HepG2 (cell line): ENCODE data around the gene PPP2R5E. TPM values are rescaled to one million over a fixed set of nuclear protein-coding genes. Genes with fewer than 3 reads are reported as not detected.

Experiments
- ATAC-seq: fragments of 200-7000 bp; cut with Tn5 transposase; 3 replicates; pipeline ENCODE4 v1.9.1; 2020; ENCODE audit warnings: mild to moderate bottlenecking, moderate library complexity
- BruUV-seq: library from RNA; stranded (reverse); fragments of 400-500 nt; replicated peaks from 2 replicates; lab custom pipeline; 2021; lab: Mats Ljungman, UMichigan
- CTCF ChIA-PET: fragments of 300-600 bp; formaldehyde crosslinking; extraction: SDS; loops from one replicate; lab custom pipeline; 2021; ENCODE audit warnings: low total read pairs, inconsistent platforms, low intra/inter-chr PET ratio; lab: Yijun Ruan, JAX
- POLR2A ChIA-PET: fragments of 350-600 bp; sonication (Branson Sonifier 250); formaldehyde crosslinking; loops from one replicate; lab custom pipeline; 2020; ENCODE audit warnings: antibody characterized with exemption, inconsistent platforms; lab: Yijun Ruan, JAX
- DNase-seq: peaks from one replicate; pipeline ENCODE4 v3.0.0-alpha.2; 2015; ENCODE audit warnings: low spot score
- FAIRE-seq: peaks from 3 replicates; lab custom pipeline; 2011; peaks lifted over from hg19 to GRCh38; lab: Jason Lieb, UNC
- H2AFZ ChIP-seq: one replicate; pipeline ENCODE4 v1.6.1; 2011; ENCODE audit warnings: low read length, inconsistent platforms
- H3K27ac ChIP-seq: fragments of 300-600 bp; 3 replicates; pipeline ENCODE4 v1.8.0; 2011; ENCODE audit warnings: mixed run types, mild to moderate bottlenecking, mixed read lengths, low read length, inconsistent platforms; ENCODE audit not compliant: insufficient read depth; ENCODE audit errors: extremely low read length
- H3K27me3 ChIP-seq, 2 experiments: fragments of 200-600 bp in 1 of 2; 2 replicates in 1 of 2; 3 replicates in 1 of 2; pipeline versions ENCODE4 v1.6.0 to v1.8.0; 2011; ENCODE audit warnings: low read length in 2 of 2, mild to moderate bottlenecking in 2 of 2, moderate library complexity in 2 of 2, inconsistent platforms in 1 of 2; ENCODE audit not compliant: insufficient read depth in 2 of 2, control insufficient read depth in 1 of 2
- H3K36me3 ChIP-seq, 2 experiments: fragments of 200-600 bp in 1 of 2; replicated peaks in 1 of 2; 2 replicates in 1 of 2; 3 replicates in 1 of 2; pipeline versions ENCODE4 v1.5.1 to v1.8.0; 2011; ENCODE audit warnings: low read length in 2 of 2, inconsistent platforms in 1 of 2; ENCODE audit not compliant: insufficient read depth in 2 of 2, control insufficient read depth in 1 of 2
- H3K4me1 ChIP-seq: 2 replicates; pipeline ENCODE4 v1.5.1; 2012; ENCODE audit warnings: low read length, inconsistent platforms; ENCODE audit not compliant: insufficient read depth
- H3K4me2 ChIP-seq: 2 replicates; pipeline ENCODE4 v1.6.0; 2011; ENCODE audit warnings: low read depth, low read length, inconsistent platforms
- H3K4me3 ChIP-seq, 3 experiments: fragments of 200-600 bp in 1 of 3; sonication (generic), shearing (Covaris generic) in 1 of 3; replicated peaks in 1 of 3; 2 replicates each; pipeline ENCODE4 v1.5.1; 2011 to 2016; ENCODE audit warnings: low read length in 3 of 3, inconsistent platforms in 2 of 3, low read depth in 2 of 3, mild to moderate bottlenecking in 2 of 3, control low read depth in 1 of 3, mixed read lengths in 1 of 3; ENCODE audit not compliant: insufficient read depth in 1 of 3
- H3K79me2 ChIP-seq: one replicate; pipeline ENCODE4 v1.6.1; 2011; ENCODE audit warnings: low read length, inconsistent platforms; ENCODE audit not compliant: insufficient read depth
- H3K9ac ChIP-seq: 2 replicates; pipeline ENCODE4 v1.6.0; 2011; ENCODE audit warnings: mild to moderate bottlenecking, low read depth, low read length, inconsistent platforms; ENCODE audit not compliant: insufficient read depth
- H3K9me3 ChIP-seq: 2 replicates; pipeline ENCODE4 v1.5.1; 2012; ENCODE audit warnings: mild to moderate bottlenecking, low read length
- H4K20me1 ChIP-seq: 2 replicates; pipeline ENCODE4 v1.6.0; 2011; ENCODE audit warnings: inconsistent platforms, mild to moderate bottlenecking, low read length, moderate library complexity; ENCODE audit not compliant: insufficient read depth
- CBX5 ChIP-seq: sonication (generic); formaldehyde crosslinking; IDR thresholded peaks from 2 replicates; pipeline ENCODE4 v1.4.0; 2020; ENCODE audit warnings: missing genetic modification reagents, borderline replicate concordance
- EED ChIP-seq: sonication (generic); formaldehyde crosslinking; IDR thresholded peaks from 2 replicates; pipeline ENCODE4 v1.5.0; 2020; ENCODE audit warnings: mild to moderate bottlenecking, missing genetic modification reagents
- ERF ChIP-seq: IDR thresholded peaks from 2 replicates; pipeline ENCODE4 v1.6.1; 2018; ENCODE audit warnings: missing biosample characterization, missing genetic modification reagents
- KLF6 ChIP-seq: IDR thresholded peaks from 2 replicates; pipeline ENCODE4 v1.8.0; 2016; ENCODE audit warnings: missing biosample characterization, missing genetic modification reagents
- NR2C2 ChIP-seq: sonication (generic); formaldehyde crosslinking; IDR thresholded peaks from 2 replicates; pipeline ENCODE4 v1.4.0; 2020; ENCODE audit warnings: missing genetic modification reagents, mild to moderate bottlenecking, moderate library complexity, borderline replicate concordance
- SAP130 ChIP-seq: IDR thresholded peaks from 2 replicates; pipeline ENCODE4 v1.6.1; 2016; ENCODE audit warnings: low read depth
- SIX1 ChIP-seq: sonication (generic); formaldehyde crosslinking; IDR thresholded peaks from 2 replicates; pipeline ENCODE4 v1.4.0; 2020; ENCODE audit warnings: missing genetic modification reagents, borderline replicate concordance
- SIX4 ChIP-seq: sonication (generic); formaldehyde crosslinking; IDR thresholded peaks from 2 replicates; pipeline ENCODE4 v1.4.0; 2020; ENCODE audit warnings: missing genetic modification reagents
- SSRP1 ChIP-seq: IDR thresholded peaks from 2 replicates; pipeline ENCODE4 v1.6.1; 2016; ENCODE audit warnings: control low read depth
- TBL1XR1 ChIP-seq: fragments of 150-350 bp; IDR thresholded peaks from 2 replicates; pipeline ENCODE4 v1.6.1; 2014; ENCODE audit warnings: borderline replicate concordance, low read length; ENCODE audit not compliant: partially characterized antibody
- TEAD3 ChIP-seq: optimal IDR thresholded peaks from 2 replicates; pipeline ENCODE3; 2016; ENCODE audit warnings: borderline replicate concordance
- ZNF891 ChIP-seq: sonication (generic); formaldehyde crosslinking; IDR thresholded peaks from 2 replicates; pipeline ENCODE4 v1.5.0; 2020; ENCODE audit warnings: mild to moderate bottlenecking, missing genetic modification reagents
- WGBS: methylation state at CpG from one replicate; pipeline ENCODE4 v1.1.6; 2017; ENCODE audit warnings: low lambda C conversion rate; 5-methylcytosine and 5-hydroxymethylcytosine counted together
- in situ Hi-C: cut with HindIII; loops from 2 replicates; pipeline ENCODE4 v1.10.0; 2017; ENCODE audit warnings: low pct_unique_long_range_greater_than_20kb; ENCODE audit not compliant: extremely low pct_ligation_motif_present
- intact Hi-C: fragments of 100-400 bp; cut with micrococcal nuclease; formaldehyde crosslinking; loops from one replicate; pipeline ENCODE4 v1.10.0; 2022; ENCODE audit not compliant: unreplicated experiment
- polyA plus RNA-seq, 8 experiments: library from polyadenylated mRNA; depleted of rRNA in 3 of 8; stranded (reverse) in 7 of 8; unstranded in 1 of 8; fragments of >200 nt; fragmentation: Illumina TruSeq in 4 of 8; extraction: Trizol in 4 of 8; gene quantifications; 2 replicates each; pipeline versions ENCODE4 v1.2.1 to v1.2.3, GENCODE V29; 2011 to 2016; ENCODE audit warnings: low read depth in 4 of 8, missing spikeins in 1 of 8, mixed read lengths in 1 of 8; ENCODE audit not compliant: insufficient read depth in 1 of 8
- total RNA-seq, 5 experiments: library from RNA; depleted of rRNA; stranded (reverse); fragments of >200 nt; fragmentation: Illumina TruSeq; extraction: Trizol; gene quantifications; 2 replicates each; pipeline ENCODE4 v1.2.3, GENCODE V29; 2016; ENCODE audit warnings: low read depth in 1 of 5
- TF ChIP-seq, protein P1 (sequence below): sonication (generic); formaldehyde crosslinking; conservative IDR thresholded peaks from 2 replicates; pipeline ENCODE4 v1.8.0; 2022; ENCODE audit warnings: missing genetic modification reagents
- TF ChIP-seq, protein P2 (sequence below): sonication (generic); formaldehyde crosslinking; IDR thresholded peaks from 2 replicates; pipeline ENCODE4 v1.9.0; 2021; ENCODE audit warnings: missing genetic modification reagents, borderline replicate concordance
- TF ChIP-seq, protein P3 (sequence below): sonication (generic); formaldehyde crosslinking; IDR thresholded peaks from 2 replicates; pipeline ENCODE4 v1.8.0; 2023; ENCODE audit warnings: mild to moderate bottlenecking, missing genetic modification reagents

Gene PPP2R5E
- total and polyA plus RNA-seq, 2 of the 13 experiments (the other 11 are each of a cell fraction or from before 2014, with no cell fraction given) = 8.9 to 11.0 TPM

DNA sequence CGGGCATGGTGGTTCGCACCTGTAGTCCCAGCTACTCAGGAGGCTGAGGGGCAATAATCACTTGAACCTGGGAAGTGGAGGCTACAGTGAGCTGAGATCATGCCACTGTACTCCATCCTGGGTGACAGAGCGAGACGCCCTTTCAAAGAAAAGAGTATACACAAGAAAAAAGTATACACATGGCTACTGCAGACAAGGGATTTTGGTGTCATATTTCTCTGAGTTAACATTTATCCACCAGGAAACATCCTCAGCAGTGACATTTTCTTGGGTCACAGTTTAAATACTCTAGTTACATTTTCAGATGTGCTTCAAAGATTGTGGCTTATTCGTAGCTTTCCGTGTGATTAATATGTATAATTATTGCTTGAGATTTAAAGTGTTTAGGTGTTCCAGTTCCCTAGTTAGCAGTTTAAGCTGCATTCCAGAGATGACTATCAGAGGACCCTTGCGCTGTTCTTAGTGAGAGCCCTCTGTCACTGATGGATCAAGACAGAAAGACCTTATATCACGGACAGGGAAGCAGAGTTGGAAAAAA, 4.7 kb upstream of the PPP2R5E start:
- BruUV-seq = no TSS peak
- TF ChIP-seq EED (CRISPR knock-in tag) (no peak), TBL1XR1 (no peak), KLF6 (0 out of 2 replicates have a peak, but pooled peaks have one; percentile 39), SIX1 (peak; percentile 76; the same call in 1 of the 2 replicates), ZNF891 (CRISPR knock-in tag) (no peak), CBX5 (CRISPR knock-in tag) (no peak), TEAD3 (CRISPR knock-in tag) (peak; percentile 41), SSRP1 (no peak), ERF (CRISPR knock-in tag) (0 out of 2 replicates have a peak, but pooled peaks have one; percentile 32), SIX4 (CRISPR knock-in tag) (peak; percentile 90), SAP130 (peak; percentile 44), NR2C2 (CRISPR knock-in tag) (no peak)
- TF ChIP-seq, protein P1, sequence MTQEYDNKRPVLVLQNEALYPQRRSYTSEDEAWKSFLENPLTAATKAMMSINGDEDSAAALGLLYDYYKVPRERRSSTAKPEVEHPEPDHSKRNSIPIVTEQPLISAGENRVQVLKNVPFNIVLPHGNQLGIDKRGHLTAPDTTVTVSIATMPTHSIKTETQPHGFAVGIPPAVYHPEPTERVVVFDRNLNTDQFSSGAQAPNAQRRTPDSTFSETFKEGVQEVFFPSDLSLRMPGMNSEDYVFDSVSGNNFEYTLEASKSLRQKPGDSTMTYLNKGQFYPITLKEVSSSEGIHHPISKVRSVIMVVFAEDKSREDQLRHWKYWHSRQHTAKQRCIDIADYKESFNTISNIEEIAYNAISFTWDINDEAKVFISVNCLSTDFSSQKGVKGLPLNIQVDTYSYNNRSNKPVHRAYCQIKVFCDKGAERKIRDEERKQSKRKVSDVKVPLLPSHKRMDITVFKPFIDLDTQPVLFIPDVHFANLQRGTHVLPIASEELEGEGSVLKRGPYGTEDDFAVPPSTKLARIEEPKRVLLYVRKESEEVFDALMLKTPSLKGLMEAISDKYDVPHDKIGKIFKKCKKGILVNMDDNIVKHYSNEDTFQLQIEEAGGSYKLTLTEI = no peak
- TF ChIP-seq, protein P2, sequence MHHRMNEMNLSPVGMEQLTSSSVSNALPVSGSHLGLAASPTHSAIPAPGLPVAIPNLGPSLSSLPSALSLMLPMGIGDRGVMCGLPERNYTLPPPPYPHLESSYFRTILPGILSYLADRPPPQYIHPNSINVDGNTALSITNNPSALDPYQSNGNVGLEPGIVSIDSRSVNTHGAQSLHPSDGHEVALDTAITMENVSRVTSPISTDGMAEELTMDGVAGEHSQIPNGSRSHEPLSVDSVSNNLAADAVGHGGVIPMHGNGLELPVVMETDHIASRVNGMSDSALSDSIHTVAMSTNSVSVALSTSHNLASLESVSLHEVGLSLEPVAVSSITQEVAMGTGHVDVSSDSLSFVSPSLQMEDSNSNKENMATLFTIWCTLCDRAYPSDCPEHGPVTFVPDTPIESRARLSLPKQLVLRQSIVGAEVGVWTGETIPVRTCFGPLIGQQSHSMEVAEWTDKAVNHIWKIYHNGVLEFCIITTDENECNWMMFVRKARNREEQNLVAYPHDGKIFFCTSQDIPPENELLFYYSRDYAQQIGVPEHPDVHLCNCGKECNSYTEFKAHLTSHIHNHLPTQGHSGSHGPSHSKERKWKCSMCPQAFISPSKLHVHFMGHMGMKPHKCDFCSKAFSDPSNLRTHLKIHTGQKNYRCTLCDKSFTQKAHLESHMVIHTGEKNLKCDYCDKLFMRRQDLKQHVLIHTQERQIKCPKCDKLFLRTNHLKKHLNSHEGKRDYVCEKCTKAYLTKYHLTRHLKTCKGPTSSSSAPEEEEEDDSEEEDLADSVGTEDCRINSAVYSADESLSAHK (CRISPR knock-in tag) = no peak
- TF ChIP-seq, protein P3, sequence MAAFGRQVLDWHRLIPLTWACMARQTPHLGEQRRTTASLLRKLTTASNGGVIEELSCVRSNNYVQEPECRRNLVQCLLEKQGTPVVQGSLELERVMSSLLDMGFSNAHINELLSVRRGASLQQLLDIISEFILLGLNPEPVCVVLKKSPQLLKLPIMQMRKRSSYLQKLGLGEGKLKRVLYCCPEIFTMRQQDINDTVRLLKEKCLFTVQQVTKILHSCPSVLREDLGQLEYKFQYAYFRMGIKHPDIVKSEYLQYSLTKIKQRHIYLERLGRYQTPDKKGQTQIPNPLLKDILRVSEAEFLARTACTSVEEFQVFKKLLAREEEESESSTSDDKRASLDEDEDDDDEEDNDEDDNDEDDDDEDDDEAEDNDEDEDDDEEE (CRISPR knock-in tag) = no peak

More for the DNA sequence above, 4.7 kb upstream of the PPP2R5E start:
- no peak for FAIRE-seq
- intact Hi-C loops (no loop called here), in situ Hi-C loops (no loop called here)
- peak overlapping the region; percentile 25 to 29 (median 27); a peak in 4 of 6 replicates for H3K4me3 ChIP-seq
- POLR2A ChIA-PET = interaction anchor here (2.5 kb wide), 1 partner anchor 94 kb away, joined by 7 read pairs; the partner anchor contains the start of gene WDR89
- no peaks in the 10 kb centered on the region for H3K79me2 ChIP-seq
- H3K9ac ChIP-seq = no peak overlapping the region
- H4K20me1 ChIP-seq = no peaks in the 10 kb centered on the region
- H3K9me3 ChIP-seq = no peaks in the 10 kb centered on the region
- no peak overlapping the region for H3K27ac ChIP-seq
- 18% methylated on average over 8 of the region's 8 CpGs for WGBS
- H2AFZ ChIP-seq = no peak overlapping the region
- CTCF ChIA-PET = no interaction called here
- H3K4me2 ChIP-seq = peak overlapping the region; percentile 66
- H3K27me3 ChIP-seq = no peaks in the 10 kb centered on the region; a peak in 1 of 5 replicates
- peaks cover 26% of the 10 kb centered on the region for H3K4me1 ChIP-seq
- no peak for ATAC-seq
- DNase-seq = no peak
- H3K36me3 ChIP-seq = no peaks in the 10 kb centered on the region
